Stromal cell of bone marrow (primary cell): Measurements from ENCODE around the gene XK.
"Not testable (repeated sequence)": the region's sequence is repeated elsewhere in the genome, so short reads cannot be mapped to it uniquely, and the experiment has no call there.

Source experiments
- DNase-seq: peaks from one replicate; pipeline ENCODE4 v3.0.0-alpha.2; 2012; ENCODE audit warnings: low read depth

The XK gene

GRCh38 chrX:37685381-37686359 is at the start of gene XK:
Gene XK (plus strand): TSS chrX:37685791. CDS start chrX:37685962, 171 bp downstream.
- DNase-seq: no peak

- no peak for DNase-seq
Measured at GRCh38 chrX:37638047-37638446, 47.5 kb upstream of the XK start.

GRCh38 chrX:37640142-37640541 is 45.4 kb upstream of the XK start:
- DNase-seq: no peak

- no peak for DNase-seq
Measured at GRCh38 chrX:37641859-37642258, 43.7 kb upstream of the XK start.

GRCh38 chrX:37644381-37645305 is 40.9 kb upstream of the XK start:
- DNase-seq: no peak

- DNase-seq: no peak
Measured at GRCh38 chrX:37646254-37646653, 39.3 kb upstream of the XK start.

- DNase-seq: not testable (repeated sequence)
Measured at GRCh38 chrX:37650879-37651278, 34.7 kb upstream of the XK start.

GRCh38 chrX:37651921-37652452 is 33.6 kb upstream of the XK start:
- DNase-seq: no peak

- no peak for DNase-seq
Measured at GRCh38 chrX:37652589-37653231, 32.9 kb upstream of the XK start.

GRCh38 chrX:37653397-37654085 is 32.0 kb upstream of the XK start:
- DNase-seq: no peak

- no peak for DNase-seq
Measured at GRCh38 chrX:37658343-37659030, 27.1 kb upstream of the XK start.

GRCh38 chrX:37659047-37659446 is 26.5 kb upstream of the XK start:
- DNase-seq: no peak

- DNase-seq: no peak
Measured at GRCh38 chrX:37662181-37662580, 23.4 kb upstream of the XK start.

GRCh38 chrX:37666516-37666915 is 19.1 kb upstream of the XK start:
- no peak for DNase-seq

GRCh38 chrX:37667141-37667540 is 18.4 kb upstream of the XK start:
- no peak for DNase-seq

GRCh38 chrX:37672563-37672962 is 13.0 kb upstream of the XK start:
- DNase-seq: no peak

- DNase-seq: no peak
Measured at GRCh38 chrX:37676811-37677210, 8.8 kb upstream of the XK start.

- no peak for DNase-seq
Measured at GRCh38 chrX:37677243-37677642, 8.3 kb upstream of the XK start.

- DNase-seq: no peak
Measured at GRCh38 chrX:37677765-37678164, 7.8 kb upstream of the XK start.

GRCh38 chrX:37678574-37678973 is 7.0 kb upstream of the XK start:
- DNase-seq: no peak

GRCh38 chrX:37679230-37679629 is 6.4 kb upstream of the XK start:
- no peak for DNase-seq
